HG03039 (cell line): ENCODE measurements around the gene PSMG4.

Experiments used
- ATAC-seq: cut with Tn5 transposase; IDR thresholded peaks from one replicate; pipeline ENCODE4 v1.9.1; 2021; ENCODE audit warnings: mild to moderate bottlenecking, moderate library complexity; ENCODE audit not compliant: unreplicated experiment

The PSMG4 gene

DNA sequence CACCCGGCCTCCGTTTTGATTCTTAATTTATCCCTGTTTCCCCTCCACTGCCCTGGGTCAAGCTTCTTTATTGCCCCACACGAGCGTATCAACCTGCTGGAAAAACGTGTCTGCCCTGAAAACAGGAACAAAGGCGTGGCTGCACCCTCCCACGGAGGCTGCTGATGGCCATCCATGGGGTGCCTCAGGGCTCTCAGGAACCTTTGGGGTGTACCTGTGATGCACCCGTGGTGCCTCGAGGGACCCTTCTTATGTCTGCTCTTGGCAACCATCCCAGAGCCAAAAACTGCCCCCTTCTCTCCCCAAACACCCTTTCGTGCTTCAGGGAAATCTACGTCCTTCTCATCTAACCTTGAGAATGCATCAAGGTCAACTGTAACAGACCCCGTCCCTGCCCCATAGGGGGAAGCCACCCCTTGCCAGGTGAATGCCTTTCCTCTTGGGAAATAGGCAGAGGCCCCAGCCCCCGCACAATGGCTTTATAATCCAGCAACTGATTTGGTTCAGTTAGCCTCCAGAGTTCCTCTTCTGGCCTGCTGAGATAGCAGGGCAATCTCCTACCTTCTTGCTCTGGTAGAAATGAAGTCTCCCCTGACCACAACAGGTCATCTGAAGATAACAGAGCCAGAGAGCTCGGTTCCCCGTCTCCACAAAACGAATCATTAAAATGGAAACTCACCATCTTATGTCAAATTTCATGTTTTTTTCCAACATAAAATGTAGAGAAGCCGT lies 29.4 kb downstream of the PSMG4 start:
- ATAC-seq: no peak

DNA sequence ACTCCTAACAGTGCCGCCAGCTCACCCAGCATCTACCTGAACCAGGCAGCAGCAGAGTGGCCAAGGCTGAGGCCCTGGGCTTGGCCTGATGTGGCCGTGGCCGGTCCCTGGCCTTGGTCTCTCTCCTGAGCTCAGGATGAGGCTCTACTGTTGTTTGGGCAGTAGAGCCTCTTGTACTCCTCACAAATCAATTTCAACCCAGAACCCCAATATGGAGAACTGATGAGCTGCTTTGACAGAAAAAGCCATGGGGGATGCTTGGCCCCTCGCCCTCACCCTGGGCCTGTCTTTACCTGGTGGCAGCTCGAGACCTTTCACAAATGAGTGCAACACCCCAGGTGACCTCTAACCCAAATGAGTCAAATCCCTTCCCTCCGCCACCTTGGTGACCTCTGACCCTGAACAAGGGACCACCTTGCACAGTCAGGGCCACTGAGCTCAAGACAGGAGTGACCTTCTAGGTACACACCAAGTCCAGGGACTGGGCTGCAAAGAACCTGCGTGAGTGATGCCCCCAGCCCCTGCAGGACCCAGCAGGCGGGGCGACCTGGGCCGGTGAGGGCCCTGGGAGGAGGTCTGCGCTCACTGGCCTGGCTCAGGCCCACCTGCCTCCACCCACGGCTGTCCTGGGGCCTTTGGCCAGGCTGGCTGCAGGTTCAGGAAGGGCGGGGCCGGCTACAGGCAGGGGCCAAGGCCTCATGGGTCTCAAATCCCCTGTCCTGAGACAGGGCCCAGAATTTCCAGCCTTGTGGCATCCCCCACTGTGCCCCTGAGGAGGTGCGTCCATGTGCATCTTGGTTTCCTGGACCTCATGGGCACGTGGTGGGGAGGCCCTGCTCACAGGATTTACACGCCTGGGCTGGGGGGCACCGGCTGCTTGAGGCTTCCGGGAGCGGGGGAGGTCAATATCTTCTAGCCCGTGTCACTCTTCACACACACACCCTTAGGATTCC lies 30.2 kb downstream of the PSMG4 start:
- no peak for ATAC-seq

DNA sequence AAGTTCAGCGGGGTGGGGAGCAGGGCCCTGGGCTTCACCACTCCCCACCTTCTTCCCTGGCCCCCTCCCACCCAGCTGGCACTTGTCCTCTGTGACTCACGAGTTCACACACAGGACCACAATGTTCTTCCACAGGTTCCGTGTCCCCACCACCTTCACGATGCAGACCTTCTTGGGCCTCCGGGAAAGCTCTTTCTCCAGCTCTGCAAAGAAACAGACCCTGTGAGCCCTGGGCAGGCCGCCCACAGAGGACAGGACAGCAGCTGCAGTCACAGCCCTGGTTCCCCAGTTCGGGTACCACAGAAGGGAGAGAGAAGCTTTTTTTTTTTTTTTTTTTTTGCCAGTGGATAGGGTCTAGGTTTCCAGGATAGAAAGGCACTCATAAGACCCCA lies 30.9 kb downstream of the PSMG4 start:
- ATAC-seq: no peak

DNA sequence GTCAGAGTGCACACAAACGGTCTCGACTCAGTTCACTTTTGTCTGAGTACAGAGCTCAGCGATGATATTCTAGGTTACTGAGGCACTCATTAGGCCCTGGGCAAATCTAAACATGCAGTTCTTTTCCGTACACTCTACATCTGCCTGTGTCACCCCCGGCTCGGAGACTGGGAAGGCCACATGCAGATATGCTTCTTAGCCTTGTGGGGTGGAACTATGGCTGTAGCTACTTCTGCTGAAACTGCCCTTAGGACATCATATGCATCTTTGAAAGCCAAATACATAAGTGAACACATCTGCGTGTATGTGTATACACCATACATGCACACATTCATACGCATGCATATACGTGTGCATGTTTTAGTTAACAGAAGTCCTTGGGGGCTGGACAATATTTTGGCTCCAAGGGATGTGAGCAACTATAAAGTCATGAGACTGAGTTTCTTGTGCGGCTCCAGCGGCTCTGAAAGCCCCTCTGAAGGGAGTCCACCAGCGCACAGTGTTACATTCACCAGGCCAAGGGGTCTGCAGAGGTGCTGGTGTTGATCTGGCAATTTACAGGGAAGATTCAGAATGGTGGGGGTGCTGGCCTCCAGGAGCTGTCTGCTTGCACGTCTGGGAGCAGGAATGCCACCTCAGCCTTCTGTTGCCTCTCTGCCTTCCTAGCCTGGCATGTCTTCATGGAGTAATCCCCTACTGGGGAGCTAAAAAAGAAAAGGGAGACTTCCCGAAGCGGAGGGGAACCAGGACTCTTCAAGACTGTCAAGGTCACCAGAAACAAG lies 31.6 kb downstream of the PSMG4 start:
- ATAC-seq: no peak

DNA sequence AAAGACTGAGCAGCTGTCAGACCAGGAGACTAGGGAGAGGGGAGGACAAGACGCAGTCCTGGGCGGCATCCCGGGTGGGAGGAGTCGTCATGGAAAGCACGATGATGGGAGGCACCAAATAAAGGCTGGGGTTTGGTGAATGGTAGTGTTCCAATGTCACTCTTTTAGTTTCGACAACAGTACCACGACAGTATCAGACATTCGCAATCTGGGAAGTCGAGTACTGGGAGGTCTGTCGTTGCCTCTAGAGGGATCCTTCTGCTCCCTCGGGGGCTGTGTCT lies 32.1 kb downstream of the PSMG4 start:
- ATAC-seq: no peak

DNA sequence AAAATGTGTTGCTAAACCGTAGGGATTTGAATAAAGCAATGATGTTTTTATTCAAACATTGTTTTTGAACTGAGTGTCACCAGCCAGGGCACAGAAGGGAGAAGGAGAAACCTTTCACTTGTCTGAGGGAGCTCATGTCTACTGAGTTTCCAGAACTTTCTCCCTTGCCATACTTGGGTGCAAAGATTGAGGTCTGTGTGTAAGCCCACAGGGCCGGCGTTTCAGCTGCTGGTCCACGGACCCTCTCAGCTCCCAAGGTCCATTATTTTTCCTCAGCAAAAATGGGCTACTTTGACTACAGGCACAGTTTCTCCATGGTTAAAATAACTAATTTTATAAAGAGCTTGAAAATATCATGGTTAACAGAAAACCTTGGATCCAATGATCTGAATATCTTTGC lies 32.6 kb downstream of the PSMG4 start:
- no peak for ATAC-seq

DNA sequence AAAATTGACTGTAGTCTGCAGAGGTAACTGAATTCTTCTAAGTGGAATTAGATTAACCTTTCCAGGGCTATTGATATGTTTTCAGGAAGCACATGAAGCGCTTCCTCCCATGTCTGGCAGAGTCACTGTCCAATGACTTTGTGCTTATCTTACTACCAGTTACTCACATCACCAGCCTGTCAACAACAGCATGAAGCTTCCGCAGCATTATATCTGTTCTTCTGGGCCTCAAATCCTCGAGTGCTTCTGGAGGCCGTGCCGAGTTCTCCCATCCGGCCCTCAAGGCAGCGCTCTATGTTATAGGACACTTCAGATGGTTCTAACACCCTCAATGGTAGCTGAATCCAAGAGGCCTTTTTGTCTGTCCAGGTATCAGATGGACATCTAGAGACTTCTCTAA lies 33.2 kb downstream of the PSMG4 start:
- ATAC-seq: no peak

DNA sequence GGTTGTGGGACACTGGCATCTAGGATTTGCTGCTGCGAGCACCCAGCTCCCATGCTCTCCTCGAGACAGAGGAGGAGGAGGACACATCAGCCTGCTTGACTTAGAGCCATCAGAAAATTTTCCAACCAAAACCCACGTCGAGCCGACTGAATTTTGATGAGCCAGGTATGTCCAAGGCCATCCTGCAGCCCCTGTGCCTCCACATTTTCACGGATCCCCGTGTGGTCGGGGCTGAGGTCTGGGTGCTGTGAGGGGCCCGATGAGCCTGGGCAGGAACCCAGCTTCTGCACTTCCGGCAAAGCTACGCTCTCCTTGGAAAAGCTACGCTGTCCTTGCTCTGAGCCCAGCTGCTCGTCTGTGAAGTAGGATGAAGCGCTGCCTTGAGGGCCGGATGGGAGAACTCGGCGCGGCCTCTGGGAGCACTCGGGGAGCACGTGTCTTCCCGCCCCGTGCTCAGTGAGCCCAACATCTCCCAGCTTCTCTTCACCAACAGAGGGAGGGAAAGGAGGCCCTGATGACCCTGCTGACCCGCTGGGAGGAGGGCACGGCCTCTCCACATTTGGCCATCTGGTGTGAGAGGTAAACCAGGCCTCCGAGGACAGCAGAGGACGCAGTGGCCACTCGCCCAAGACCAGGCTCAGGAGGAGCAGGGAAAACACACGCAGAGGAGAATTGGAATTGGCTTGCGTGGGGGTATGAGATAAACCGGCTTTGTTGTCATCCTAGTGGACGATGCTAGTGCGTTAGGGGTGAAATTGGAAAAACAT lies 33.9 kb downstream of the PSMG4 start:
- ATAC-seq: no peak

DNA sequence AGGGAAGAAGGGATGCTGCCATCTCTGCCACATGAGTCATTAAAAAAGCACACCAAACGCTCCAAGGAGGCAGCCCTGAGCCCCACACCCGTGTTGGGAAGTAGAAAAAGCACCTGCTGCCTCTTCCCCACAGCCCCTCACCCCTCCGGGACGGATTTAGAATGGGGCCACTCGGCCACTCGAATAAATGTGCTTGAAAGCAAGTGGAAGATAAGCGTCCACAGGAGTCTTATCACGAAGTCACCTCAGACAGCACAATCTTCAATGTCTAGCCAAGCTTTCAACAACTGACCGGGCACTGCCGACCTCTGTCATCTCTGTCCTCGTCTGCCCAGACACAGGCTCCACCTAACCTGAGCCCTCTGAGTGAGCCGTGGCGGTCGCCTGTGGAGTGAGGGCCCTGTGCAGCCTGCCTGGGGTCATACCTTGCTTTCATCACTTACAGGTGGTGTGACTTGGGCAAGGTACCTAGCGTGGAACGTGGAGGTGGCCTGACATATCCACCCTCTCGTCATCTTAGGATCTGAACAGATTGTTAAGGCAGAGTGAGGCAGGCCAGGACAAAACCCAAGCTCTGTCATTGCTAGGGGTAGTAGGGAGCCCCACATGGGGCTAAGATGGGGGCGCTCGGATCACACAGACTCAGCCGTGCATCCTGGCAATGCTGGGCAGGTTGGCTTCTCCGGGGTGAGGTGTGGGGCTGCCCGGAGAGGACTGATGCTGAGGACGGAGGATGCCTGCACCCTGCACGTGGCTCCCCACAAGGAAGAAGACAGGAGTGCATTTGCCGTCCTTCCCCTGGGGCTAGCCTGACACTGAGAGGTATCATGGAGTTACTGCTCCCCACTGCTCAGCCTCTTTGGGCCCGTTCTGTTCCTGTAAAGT lies 34.8 kb downstream of the PSMG4 start:
- no peak for ATAC-seq

DNA sequence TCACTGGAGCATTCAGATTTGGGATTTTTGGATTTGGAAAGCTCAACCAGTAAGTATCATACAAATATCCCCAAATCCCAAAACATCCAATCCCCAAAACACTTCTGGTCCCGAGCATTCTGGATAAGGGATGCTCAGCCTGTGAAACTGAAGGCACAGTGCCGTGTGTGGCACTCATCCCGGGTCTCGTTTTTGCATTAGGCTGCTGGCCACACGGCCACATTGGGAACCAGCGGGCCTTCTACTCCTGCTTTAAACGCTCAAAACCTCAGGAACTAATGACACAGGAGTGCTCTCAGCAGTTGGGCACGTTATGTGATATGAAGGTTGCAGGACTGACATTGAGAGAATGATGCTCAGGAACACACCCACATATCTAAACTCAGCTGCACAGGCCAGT lies 35.6 kb downstream of the PSMG4 start:
- ATAC-seq: no peak

DNA sequence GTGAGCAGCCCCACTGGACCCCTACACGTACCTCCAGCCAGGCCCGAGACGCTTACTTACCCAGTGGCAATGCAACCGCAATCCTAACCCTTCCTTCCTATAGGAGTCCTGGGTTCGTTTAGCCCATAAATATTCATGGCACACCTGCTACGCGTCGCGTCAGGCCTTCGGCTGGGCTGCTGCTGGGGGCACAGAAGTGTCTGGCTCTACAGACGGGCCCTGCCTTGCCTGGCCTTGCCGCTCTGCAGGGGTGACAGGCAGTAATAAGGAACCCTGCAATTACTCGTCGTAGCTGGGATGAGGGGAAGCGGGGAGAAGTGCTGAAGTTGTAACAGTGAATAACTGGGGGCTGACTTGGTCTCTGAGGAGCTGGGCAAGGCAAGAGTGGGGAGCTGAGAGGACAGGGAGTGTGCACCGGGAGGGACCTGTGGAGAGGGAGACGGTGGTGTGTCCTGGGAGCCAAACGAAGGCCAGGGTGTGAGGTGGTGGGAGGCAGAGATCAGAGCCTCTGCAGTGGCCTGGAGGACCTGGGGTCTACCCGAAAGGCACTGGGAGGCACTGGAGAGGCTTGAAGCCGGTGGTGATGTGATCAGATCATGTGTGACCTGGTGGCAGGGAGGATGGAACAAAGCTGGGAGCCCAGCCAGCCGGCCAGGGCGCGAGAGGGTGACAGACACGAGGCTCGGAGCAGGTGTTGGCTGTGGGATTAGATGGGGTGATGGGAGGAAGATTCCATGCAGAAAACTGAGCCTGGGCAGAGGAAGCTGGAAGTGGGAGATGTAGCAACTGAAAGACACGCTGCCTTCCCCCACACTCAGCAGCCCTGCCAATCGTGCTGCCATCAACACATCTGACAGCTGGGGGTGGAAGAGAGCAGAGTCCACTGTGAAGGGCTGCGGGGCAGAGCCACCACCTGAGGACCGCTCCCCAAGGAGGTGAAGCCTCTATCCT lies 36.4 kb downstream of the PSMG4 start:
- no peak for ATAC-seq

DNA sequence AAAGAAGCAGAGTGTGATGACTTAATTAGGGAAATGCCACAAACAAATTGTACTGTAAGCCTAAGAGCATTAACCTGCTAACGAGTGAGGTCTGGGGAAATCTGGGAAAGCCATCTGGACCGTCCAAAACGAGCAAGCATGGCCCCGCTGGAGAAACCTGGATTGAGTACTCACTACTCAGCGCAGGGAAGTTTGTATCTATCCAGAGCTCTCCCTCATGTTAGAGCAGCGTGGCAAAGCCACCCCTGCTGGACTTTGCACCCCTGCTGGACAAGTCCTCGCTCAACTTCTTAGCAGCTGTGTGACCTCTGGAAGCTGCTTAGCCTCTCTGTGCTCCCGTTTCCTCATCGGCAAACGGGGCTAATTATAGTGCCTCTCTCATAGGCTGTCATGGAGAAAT lies 37.3 kb downstream of the PSMG4 start:
- ATAC-seq: no peak

DNA sequence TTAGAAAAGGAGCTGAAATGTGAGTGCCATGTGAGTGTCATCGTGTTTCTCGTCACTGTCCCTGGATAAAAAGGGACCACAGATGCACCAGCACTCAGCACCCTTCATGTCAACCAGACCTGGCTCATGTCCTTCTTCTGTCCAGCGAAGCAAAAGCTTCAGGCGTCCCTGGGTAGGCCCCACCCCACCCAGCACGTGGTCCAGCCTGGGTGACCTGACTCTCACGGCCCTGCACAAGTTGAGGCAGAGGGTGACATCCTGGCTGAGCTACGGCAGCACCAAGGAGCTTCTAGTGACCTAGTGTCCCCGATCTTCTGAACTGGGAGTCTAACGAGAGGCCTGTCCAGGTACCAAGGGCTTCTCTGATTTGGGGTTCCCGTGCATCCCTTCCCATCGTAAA lies 37.8 kb downstream of the PSMG4 start:
- ATAC-seq: no peak

DNA sequence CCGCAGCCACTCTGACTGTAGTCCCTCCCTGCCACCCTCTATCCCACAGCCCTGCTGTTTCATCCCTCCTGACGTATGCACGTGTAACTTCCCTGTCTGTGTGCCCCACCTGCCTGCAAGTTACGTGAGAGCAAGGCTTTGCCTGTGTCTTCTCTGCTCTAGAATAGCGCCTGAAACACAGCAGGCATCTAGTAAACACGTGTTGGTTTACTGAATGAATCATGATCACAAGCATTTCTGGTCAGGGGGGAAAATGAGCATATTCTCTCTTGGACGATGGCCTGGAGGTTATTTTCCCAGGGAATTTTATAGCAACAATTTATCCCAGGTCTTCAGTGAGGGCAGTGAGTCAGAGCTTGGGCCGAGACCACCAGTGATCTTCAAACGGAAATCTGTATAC lies 38.3 kb downstream of the PSMG4 start:
- no peak for ATAC-seq

DNA sequence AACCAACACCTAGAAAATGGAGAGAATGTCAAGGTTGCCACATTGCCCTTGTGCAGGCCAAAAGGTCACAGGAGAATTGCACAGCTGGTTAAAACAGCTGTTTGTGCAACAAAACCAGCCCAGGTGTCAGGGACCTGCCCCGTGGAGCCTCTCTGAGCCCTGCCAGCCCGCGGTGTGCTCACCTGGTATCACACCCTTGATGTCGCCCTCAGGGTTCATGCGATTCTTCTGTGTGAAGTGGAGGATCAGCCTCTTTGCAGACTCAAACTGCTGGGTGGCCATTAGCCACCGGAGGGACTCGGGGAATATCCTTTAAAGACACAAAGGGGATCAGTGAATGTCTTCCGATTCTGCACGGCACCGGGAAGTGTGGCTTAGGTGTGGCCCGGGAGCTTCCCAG lies 39.2 kb downstream of the PSMG4 start:
- no peak for ATAC-seq

DNA sequence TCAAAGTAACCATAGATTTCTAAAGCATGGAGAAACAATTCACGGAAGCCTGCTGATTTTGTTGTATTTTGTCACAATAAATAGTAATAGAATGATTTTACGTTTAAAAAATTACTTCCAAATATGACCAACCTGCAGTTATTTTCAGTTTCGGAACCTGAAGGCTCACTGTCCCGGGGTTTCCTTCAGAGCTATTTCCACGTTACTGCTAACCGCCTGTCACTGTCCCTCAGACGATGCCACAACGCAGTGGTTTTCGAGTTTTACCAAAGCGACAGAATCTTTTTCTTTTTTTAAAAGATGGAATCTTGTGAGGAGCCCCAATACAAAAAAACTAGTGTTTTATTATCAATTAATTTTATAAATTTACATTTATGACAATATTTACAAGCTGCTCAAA lies 40.5 kb downstream of the PSMG4 start:
- ATAC-seq: no peak

DNA sequence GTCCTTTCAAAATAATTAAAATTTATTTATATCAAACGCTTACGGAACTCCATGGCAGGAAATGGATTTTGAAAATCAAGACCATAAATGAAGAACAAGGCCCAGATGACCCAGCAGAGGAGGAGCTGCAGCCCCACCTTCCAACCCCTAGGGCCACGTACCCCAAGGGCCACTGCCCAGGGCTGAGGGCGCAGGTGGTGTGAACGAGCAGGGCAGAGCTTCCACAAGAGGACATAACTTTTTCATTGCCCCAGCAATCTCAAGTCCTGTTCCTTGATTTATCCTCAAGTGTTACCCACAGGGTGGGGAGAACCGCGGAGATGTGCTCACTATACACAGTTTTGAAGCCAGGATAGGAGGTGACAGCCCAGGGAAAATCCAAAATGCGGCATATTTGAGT lies 42.8 kb downstream of the PSMG4 start:
- no peak for ATAC-seq

DNA sequence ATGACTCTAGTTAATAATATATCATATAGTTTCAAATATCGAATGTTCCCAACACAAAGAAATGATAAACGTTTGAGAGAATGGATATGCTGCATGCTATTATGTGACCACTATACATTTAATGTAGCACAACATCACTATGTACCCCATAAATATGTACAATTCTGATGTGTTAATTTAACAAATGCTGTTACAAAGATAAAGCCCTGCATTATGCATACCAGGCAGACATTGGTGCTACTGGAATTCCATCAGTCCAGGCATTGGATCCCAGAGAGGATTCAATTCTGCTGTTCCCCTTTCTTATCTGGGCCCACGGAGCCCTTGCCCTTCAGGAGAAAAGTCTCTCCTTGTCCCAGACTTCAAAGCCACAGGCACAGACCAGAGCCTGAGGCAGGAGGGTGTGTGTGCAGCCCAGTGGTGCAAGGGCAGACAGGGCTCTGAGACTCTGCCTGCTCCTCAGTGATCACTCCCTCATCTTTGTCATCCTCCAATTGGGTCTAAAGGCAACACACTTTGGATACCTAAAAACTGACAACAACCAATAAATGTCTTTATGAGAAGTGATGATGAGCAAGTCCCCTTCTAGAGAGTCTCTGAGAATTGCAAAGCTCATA lies 45.2 kb downstream of the PSMG4 start:
- no peak for ATAC-seq
